ENCODE data around the gene ZNF567.

GRCh38 chr19:36709423-36709822, 22.0 kb downstream of the ZNF567 start:
- TF ChIP-seq POLR2A (IDR thresholded peaks at IDR 0.05; ENCODE audit: low read length), result no peak
- TF ChIP-seq GATA1 (IDR thresholded peaks at IDR 0.05; ENCODE audit: low read depth, low read length), result no peak
